ENCODE data around the gene DNAI1.
"Not testable (repeated sequence)": the region's sequence is repeated elsewhere in the genome, so short reads cannot be mapped to it uniquely, and the experiment has no call there.

The DNAI1 gene

GRCh38 chr9:34450644-34451043 lies 8.0 kb upstream of the DNAI1 start:
- no peak for DNase-seq (ENCODE audit: low read depth, low spot score)

DNA sequence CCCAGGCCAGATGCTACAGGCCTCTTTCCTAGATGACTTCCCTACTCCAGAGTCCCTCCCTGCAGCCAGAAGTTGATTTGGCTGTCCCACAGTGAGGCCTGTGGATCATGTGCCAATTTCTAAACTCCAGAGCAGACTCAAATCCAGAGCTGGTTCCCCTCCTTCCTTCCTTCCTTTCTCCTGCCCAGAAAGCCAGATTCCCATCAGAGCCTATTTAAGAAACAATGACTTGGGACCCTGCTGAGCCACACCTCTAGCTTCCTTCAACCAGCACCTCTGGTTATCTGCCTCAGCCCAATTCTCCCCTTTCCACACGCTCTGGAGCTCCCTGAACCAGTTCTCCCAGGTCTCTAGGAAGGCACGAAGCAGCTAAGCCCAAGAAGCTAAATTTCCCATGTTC lies 7.5 kb upstream of the DNAI1 start:
- DNase-seq (ENCODE audit: low read depth, low spot score), result peak; percentile 68

DNA sequence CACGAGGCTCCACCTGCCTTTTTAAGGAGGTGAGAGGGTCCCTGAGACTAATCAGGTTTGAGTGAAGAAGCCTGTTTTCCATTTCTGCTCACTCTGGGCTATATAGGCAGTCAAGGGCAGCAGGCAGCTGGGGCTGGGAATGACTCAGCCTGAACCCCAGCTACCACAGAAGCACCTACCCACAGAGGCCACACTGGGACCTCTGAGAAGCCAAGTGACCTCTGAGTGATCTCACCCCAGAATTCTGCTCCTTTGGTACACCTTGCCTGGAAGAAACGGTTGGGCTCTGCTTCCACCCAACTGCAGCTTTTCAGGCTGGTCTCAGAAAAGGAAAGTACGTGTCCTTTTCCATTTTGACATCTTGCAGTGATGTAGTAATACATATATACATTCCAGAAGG lies 7.1 kb upstream of the DNAI1 start:
- no peak for DNase-seq (ENCODE audit: low read depth, low spot score)

DNA sequence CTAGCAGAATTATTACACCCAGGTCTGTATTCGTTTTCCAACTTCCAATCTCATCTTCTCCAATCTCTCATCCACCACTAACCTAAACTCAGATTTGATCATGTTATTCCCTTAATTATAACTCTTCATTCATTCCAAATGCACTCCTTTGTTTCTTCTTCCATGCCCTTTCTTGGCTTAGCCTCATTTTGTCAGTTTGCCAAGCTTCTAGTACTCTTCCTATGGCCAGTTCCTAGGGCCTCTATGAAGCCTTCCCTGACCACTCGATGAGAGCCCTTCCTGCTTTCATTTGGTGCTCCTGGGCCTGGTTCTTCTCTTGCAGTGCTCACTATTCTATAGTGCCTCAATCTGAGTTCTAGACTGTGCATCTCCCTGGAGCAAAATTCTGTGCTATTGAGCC lies 6.0 kb upstream of the DNAI1 start:
- DNase-seq (ENCODE audit: low read depth, low spot score), result no peak

DNA sequence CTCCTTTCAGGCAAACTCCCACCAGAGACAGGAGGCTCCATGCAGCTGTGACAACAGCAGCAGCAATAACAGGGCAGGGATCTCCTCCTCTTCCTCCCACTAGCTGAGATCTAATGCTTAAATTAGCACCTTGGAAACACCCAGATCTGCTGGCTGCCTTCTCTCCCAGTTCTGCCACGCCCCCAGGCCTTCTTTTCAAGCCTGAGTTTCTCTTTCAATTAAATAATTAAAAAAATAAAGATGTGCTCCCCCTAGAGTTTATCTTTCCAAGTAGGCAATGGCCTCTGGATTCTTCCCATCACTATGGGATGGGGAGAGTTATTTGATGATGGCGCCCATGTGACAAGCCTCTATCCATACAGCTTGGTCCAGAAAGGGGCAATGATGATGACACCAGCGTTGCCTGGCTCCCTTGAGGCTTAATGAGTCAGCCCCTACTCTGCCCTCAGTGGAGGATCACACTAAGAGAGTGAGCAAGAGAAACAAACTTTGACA lies 4.0 kb upstream of the DNAI1 start:
- DNase-seq (ENCODE audit: low read depth, low spot score), result no peak

GRCh38 chr9:34456151-34456550 lies 2.5 kb upstream of the DNAI1 start:
- DNase-seq (ENCODE audit: low read depth, low spot score), result no peak

DNA sequence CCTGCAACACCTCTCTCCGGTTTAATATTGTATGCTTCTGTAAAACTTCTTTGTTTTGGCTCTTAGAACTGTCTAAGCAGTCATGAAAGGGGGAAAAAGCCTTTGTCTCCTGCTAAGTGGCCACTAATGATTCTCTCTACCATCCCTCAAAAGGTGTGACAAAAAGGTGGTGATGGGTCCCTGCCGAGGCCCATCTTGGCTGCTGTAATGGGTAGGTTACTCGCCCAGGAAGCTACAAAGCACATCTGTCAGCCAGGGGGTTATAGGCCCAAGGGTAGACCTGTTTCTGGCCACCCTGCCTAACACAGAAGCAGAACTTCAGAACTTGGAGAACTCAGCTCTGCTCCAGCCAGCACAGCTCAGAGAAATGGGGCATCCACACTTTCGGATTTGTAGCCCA lies 1.9 kb upstream of the DNAI1 start:
- no peak for DNase-seq (ENCODE audit: low read depth, low spot score)

DNA sequence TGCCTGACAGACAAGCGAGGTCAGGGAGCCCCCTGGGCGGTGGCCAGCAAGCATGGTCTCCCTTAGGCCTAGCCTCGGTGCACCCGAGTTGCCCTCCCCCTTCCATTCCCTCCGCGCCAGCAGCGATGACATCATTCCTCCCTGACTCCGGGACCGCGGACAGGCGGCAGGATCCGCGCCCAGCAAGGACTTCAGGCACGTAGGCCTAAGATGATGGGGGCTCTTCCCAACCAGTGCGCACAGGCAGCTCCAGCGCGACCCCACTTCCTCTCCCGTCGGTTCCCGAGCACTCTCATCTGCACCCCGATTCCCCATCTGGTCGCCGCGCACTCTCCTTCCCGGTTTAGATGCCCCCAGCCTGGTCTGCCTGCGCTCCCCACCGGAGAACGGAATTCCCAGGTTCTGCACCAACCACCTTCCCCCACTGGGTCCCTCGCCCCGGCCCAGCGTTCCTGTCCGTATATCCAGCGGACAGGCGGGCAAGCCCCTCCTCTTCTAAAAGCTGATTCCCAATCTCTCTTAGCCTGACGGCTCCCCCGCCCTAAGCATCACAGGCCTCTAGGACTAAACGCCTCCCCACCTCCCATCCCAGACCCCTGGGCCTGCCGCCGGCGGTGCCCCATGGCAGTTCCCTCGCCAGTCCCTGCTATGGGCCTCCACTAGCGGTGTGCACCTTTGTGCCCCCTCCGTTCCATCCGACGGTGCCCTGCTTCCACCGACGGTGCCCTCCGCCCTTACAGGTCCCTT lies 1.2 kb upstream of the DNAI1 start:
- DNase-seq (ENCODE audit: low read depth, low spot score), result peak; percentile 83

- no peak for DNase-seq (ENCODE audit: low read depth, low spot score)
Observed at GRCh38 chr9:34458959-34459340, 345 bp downstream of the DNAI1 start.

DNA sequence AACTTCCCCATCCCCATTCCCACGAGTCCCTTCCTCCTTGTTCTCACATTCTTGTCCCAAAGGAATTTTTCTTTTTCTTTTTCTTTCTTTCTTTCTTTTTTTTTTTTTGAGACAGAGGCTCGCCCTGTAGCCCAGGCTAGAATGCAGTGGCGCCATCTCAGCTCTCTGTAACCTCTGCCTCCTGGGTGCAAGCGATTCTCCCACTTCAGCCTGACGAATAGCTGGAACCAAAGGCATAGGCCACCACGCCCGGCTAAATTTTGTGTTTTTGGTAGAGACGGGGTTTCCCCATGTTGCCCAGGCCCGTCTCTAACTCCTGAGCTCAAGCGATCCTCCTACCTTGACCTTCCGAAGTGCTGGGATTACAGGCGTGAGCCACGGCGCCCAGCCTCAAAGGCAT lies 751 bp downstream of the DNAI1 start:
- DNase-seq (ENCODE audit: low read depth, low spot score), result no peak

DNA sequence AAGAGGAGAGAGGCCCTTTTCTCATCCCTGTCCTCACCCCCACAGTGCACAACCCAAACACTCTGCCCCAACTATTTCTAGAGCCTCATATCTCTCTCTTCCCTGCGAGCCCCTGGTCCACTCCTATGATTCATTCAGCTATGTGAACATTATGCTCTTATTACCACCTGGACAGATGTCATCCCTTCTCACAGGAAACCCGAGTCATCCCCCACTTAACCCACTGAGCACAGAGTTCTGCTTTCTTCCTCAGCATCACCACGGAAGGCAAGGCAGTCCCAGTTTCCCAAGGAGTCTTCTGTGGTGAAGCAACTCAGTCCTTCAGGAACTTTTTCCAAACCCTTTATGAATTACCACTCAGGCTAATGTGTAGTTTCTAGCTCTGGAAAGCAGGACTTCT lies 1.3 kb downstream of the DNAI1 start:
- DNase-seq (ENCODE audit: low read depth, low spot score), result no peak

- no peak for DNase-seq (ENCODE audit: low read depth, low spot score)
Observed at GRCh38 chr9:34463098-34463900, 4.7 kb downstream of the DNAI1 start.

DNA sequence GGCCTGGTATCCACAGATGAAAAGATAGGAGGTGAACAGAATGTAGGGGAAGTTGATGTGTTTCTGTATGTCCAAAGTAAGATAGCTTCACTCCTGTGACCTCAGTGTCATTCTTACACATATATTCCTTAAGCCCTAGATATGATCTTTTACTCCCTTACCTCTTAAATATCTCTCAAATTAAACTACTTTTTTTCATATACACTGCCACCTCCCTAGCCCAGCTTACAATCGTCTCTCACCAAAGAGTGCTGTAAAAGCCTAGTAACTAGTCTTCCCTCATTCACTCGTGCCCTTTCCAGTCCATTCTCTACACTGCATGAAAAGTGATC lies 5.3 kb downstream of the DNAI1 start:
- DNase-seq (ENCODE audit: low read depth, low spot score), result no peak

DNA sequence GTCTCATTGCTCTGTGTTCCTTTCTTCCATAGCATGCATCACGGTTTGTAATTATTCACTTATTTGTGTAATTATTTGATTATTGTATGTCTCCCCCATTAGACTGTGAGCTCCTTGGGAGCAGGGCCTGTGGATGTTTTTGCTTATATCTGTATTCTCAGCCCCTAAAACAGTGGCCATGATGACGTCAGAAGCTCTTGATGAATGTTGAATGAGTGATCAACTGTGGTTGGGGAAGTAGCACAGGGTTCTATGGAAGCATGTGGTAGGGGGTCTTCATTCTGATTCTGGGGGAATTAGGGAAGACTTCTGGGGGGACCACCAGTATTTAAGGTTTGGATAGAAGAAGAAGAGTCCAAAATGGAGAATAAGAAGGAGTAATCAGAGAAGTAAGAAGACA lies 6.0 kb downstream of the DNAI1 start:
- DNase-seq (ENCODE audit: low read depth, low spot score), result no peak

- no peak for DNase-seq (ENCODE audit: low read depth, low spot score)
Observed at GRCh38 chr9:34465468-34465867, 6.9 kb downstream of the DNAI1 start.

GRCh38 chr9:34475097-34475496 lies 16.5 kb downstream of the DNAI1 start:
- DNase-seq (ENCODE audit: low read depth, low spot score), result no peak

- no peak for DNase-seq (ENCODE audit: low read depth, low spot score)
Observed at GRCh38 chr9:34477541-34477940, 18.9 kb downstream of the DNAI1 start.

GRCh38 chr9:34479431-34479866 lies 20.8 kb downstream of the DNAI1 start:
- no peak for DNase-seq (ENCODE audit: low read depth, low spot score)

GRCh38 chr9:34481620-34482019 lies 23.0 kb downstream of the DNAI1 start:
- DNase-seq (ENCODE audit: low read depth, low spot score), result not testable (repeated sequence)

DNA sequence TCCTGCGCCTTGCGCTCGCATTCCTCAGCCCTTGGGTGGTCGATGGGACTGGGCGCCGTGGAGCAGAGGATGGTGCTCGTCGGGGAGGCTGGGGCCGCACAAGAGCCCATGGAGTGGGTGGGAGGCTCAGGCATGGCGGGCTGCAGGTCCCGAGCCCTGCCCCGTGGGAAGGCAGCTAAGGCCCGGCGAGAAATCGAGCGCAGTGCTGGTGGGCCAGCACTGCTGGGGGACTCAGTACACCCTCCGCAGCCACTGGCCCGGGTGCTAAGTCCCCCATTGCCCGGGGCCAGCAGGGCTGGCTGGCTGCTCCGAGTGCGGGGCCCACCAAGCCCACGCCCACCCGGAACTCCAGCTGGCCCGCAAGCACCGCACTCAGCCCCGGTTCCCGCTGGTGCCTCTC lies 24.1 kb downstream of the DNAI1 start:
- not testable (repeated sequence) for DNase-seq (ENCODE audit: low read depth, low spot score)

GRCh38 chr9:34484678-34485077 lies 26.1 kb downstream of the DNAI1 start:
- peak; percentile 87 for DNase-seq (ENCODE audit: low read depth, low spot score)

DNA sequence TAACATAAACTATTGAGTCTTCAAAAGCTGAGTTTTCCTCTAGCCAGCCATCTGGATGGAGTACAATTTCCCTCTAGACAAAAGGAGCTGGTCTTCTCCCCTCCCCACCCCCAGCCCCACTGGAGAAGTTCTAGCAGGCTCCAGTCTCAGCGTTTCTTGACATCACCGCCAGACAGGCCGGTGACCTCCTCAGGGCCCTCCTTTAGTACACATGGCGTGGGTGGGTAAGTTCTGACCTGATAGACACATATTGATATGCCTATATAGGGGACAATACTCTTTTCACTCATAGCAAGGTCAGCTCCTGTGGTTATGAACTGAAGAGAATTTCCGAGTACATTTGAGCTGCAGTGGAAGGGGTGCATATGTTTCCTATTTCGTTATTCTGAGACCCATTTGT lies 27.2 kb downstream of the DNAI1 start:
- DNase-seq (ENCODE audit: low read depth, low spot score), result no peak

DNA sequence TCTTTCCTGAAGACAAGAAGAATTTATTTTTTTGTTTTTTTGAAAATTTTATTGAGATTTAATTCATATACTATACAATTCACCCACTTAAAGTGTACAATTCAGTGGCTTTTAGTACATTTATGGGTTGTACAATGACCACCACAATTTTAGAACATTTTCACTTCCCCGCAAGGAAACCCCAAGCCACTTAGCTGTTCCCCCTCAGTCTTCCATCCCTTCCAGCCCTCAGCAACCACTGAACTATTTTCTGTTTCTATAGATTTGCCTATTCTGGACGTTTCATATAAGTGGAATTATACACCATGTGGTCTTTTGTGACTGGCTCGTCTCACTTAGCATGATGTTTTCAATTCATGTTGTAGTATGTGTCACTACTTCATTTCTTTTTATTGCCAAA lies 28.0 kb downstream of the DNAI1 start:
- no peak for DNase-seq (ENCODE audit: low read depth, low spot score)

Measured in ELF-1 (cell line).